CD4-positive, alpha-beta T cell treated with Interleukin-15 for 1 hour (primary cell): ENCODE data around the gene IRGC.

Source experiments
- DNase-seq: peaks from one replicate; pipeline ENCODE4 v3.0.0-alpha.2; 2020

The IRGC gene

DNA sequence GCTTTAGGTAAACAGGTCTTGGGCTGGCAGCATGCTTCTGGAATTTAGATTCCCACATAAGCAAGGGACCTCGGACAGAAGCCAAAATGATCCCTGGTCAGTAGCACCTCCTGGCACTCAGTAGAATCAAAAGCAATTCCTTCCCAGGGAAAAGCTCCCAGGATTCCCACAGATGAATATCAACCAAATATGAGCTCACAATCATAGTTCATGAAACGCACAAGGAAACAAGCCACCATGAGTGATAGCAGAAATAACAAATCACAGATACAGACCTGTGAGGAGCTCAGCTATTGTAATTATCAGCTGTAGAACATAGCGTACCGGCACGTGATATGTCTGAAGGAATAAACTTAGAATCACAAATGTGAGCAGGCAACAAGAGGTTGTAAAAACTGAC is 24.1 kb upstream of the IRGC start:
- DNase-seq: no peak

DNA sequence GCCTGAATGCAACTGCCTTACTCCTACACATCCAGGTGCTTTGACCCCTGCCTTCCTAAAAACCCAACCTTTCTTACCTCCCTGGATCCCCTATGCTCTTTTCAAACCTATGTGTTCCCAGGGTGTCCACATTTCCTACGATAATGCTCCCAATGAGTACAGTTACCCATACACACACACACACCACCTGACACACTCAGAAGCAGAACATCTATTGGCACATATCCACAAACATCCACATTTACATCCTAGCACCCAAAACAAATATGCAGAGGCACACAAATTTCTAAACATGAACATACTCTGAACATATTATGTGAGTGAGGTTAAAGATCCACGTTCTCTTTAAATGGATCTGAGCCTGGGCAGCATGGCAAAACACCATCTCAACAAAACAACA is 23.5 kb upstream of the IRGC start:
- DNase-seq: no peak

DNA sequence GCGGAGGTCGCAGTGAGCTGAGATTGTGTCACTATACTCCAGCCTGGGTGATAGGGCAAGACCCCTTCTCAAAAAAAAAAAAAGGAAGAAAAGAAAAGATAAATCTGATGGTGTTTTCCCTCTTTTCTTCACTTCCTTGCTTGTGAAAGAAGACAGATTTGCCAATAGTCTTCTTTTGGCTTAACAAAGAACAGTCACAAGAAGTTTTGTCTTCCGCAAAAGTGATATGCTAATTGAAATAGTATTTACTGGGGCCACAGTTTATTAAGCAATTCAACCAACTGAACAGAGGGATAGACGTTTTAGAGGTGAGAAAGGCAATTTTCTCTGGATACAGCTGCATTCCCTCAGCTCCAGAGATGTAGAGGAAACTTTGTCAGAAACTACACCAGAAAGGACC is 23.0 kb upstream of the IRGC start:
- no peak for DNase-seq

GRCh38 chr19:43694553-43694952 is 21.3 kb upstream of the IRGC start:
- DNase-seq: no peak

DNA sequence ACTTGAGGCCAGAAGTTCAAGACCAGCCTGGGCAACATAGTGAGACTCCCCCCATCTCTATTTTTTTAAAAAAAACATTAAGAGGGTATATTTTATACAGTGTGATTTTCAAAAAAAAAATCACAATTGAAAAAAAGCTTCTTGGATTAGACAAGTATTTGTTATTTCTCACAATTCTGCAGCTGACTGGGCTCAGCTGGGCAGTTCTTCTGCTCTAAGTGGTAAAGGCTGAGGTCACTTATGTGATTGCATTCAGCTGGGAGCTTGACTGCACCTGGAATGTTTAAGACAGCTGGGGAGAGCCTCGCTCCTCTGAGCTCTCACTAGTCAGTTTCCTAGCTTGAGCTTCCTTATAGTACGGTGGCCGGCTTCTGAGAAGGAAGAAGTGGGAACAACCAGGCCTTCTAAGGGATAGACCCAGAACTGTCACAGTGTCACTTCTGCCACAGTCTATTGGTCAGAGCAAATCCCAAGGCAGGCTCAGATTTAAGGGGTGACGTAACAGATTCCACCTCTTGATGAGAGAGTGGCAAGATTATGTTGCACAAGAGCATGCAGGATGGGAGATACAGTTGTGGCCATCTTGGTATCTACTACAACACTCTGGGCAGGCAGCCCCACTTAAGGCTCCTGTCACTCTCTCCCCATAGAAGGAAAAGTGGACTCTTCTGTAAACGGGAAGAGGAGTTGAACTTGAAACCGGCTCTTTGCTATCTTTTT is 19.7 kb upstream of the IRGC start:
- peak; percentile 30 for DNase-seq

DNA sequence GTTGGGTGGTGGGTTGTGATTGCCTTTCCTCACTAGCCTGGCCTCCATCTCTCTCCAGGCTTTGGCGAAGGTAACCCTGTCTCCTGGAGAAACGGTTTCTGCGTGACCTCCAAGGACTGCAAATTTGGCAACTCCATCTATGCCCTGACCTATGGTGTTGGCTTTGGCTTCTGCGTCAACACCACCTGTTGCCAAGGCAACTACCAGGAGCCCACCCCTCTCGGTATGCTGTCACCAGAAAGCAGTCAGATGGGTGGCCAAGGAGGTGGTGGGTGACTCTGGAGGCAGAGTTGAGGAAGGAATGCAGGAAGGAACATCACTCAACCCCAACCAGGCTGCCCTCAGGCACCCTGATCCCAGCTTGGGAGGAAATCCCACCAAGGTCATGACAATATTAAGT is 18.6 kb upstream of the IRGC start:
- DNase-seq: no peak

DNA sequence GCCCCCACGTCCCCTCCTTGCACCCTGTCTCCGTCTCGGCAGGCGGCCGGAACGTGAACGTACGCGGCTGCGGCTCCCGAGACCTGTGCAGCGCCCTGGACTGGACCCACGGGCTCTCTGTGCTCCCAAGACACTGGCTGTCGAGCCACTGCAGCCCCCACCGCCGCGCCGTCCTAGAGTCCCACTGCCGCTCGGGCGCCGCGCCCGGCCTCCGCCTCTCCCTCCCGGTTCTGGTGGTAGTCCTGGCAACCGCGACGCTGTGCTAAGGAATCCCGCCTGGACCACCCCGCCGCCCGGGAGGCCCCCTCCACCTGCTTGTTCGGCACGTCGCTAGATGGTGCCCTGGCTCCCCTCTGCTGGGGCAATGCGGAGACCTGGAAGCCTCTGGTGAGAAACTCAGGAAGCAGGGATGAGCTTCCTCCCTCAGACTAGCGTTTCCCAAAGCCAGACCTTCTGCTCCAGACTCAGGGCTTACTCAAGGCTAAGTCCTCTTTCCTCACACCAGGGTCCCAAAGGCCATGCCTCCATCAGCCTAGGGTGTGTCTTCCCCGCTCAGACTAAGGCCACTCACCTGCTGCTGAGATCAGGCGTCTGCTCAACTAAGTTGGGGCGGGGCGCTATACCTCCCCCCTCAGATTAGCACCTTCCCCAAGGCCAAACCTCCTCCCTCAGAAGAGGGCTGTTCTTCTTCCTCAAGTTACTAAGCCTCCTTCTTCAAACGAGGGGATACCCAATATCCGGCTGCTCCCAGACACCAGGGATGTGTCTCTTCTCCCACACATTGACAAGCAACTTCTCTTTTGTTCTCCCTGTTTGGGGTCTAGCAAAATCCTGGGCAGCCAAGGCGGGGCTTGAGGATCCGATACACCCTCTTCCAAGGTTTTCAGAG is 16.1 kb upstream of the IRGC start:
- DNase-seq: no peak

DNA sequence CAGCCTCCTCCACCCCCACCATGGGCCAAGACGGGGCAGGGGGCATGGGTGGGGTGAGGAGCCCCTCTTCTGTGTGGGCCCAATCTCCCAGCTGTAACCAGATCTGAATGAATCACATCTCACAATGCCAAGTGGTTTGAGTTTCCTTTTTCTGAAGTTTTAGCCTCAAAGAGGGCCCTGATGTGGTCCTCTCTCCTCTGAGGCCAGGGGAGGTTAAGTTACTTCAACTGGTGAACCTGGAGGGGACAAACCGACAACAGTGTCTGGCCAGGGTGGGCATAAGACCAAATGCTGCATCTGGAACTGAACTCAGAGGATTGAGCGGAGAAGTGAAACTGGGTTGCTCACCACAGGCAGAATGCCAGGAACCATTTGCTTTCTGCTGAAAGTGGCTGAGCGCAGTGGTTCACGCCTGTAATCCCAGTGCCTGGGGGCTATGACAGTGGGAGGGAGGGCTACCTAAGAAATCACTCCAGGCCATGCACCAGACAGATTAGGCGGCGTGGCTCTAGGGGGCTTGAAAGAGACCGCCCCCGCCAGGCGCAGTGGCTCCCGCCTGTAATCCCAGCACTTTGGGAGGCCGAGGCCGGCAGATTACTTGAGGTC is 15.4 kb upstream of the IRGC start:
- DNase-seq: no peak

DNA sequence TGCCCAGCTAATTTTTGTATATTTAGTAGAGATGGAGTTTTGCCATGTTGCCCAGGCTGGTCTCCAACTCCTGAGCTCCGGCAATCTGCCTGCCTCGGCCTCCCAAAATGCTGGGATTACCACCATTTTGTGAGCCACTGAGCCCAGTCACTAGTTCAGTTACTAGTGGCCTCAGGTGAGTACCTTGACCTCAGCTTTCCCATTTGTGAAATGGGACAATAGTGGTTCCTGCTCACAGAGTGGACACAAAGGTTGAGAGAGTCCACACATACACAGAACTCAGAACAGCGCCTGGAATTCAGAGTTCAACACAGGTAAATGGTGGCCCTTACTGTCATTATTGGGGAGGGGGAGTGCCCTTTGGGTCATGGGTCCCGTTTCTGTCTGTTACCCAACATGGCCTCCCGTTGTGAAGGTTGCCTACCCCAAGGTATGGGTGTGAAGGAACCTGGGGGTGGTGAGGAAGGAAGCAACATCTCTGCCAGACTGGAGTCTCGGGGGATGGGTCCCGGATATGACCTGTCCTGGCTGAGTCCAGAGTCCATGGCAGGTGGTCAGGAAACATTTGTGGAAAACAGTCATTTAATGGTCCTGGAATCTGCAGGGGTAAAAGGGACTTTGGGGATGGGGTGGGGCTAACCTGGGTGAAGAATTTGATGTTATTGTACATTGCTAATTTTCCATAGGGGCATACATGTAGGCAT is 11.7 kb upstream of the IRGC start:
- no peak for DNase-seq

DNA sequence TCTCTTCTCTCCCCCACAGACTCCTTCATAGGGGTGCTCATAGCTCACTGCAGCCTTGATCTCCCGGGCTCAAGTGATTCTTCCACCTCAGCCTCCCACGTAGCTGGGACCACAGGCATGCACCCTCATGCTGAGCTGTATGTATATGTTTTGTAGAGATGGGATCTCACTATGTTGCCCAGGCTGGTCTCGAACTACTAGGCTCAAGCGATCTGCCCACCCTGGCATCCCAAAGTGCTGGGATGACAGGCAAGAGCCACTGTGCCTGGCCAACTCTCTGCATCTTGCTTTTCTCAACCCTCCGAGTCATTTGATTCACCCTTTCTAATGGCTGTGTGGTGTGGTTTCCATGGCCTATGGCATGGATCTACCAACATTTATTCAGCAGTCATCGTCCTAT is 10.1 kb upstream of the IRGC start:
- DNase-seq: no peak

DNA sequence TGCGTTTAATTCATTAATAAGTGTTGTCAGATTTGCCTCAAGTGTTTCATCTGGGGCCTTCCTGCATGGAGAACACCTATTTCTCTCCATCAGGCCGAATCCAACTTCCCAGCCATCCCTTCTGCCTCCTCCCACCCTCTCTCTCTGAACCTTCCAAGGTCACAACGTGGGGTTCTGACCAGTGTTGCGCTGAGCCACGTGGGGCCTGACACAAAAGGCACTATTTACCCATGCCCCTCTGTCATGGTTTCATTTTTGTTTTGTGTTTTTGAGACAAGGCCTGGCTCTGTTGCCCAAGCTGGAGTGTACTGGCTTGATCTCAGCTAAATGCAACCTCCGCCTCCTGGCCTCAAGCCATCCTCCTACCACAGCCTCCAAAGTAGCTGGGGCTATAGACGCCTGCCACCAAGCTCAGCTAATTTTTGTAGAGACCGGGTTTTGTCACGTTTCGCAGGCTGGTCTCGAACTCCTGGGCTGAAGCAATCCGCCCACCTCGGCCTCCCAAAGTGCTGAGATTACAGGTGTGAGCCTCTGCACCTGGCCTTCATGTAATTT is 8.6 kb upstream of the IRGC start:
- no peak for DNase-seq

DNA sequence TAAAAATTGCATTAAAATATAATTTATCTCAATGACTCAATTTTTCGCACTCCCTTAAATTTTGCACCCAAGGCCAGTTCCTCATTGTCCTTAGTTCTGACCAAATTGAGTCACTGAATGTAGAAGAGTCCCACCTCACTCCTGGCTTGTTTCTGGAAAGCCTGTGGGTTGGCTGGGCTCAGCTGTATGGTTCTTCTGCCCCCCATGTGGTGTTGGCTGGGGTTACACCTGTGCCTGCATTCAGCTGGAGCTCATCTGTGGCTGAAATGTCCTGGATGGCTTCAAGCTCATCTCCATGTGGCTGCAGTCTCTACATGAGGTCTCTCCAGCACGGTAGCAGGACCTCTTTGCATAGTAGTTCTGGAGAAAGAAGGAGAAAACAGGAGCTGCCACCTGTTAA is 7.2 kb upstream of the IRGC start:
- no peak for DNase-seq

GRCh38 chr19:43711751-43712355 is 4.0 kb upstream of the IRGC start:
- DNase-seq: no peak

GRCh38 chr19:43713208-43713607 is 2.7 kb upstream of the IRGC start:
- DNase-seq: no peak

GRCh38 chr19:43718627-43719377 is 2.9 kb downstream of the IRGC start:
- no peak for DNase-seq

GRCh38 chr19:43719378-43719868 is 3.5 kb downstream of the IRGC start:
- no peak for DNase-seq

GRCh38 chr19:43719918-43720317 is 4.0 kb downstream of the IRGC start:
- DNase-seq: no peak

GRCh38 chr19:43720936-43721335 is 5.1 kb downstream of the IRGC start:
- DNase-seq: no peak

DNA sequence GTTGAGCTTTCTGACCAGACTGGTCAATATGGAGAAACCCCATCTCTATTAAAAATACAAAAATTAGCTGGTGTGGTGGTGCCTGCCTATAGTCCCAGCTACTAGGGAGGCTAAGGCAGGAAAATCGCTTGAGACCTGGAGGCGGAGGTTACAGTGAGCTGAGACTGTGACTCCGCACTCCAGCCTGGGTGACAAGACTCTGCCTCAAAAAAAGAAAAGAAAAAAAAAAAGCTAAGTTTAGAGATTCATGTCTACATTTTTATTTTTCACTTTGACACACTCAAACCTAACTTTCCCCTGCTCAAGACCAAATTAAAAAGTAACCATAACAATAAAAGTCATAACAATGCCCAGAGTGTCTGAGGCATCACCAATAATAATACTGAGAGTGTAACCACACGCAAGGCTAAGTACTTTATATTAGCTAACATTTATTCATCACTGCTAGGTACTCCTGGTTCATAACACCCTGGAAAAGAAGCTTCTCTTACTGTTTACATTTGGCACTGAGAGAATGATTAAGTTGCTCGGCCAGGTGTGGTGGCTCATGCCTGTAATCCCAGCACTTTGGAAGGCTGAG is 5.7 kb downstream of the IRGC start:
- no peak for DNase-seq

DNA sequence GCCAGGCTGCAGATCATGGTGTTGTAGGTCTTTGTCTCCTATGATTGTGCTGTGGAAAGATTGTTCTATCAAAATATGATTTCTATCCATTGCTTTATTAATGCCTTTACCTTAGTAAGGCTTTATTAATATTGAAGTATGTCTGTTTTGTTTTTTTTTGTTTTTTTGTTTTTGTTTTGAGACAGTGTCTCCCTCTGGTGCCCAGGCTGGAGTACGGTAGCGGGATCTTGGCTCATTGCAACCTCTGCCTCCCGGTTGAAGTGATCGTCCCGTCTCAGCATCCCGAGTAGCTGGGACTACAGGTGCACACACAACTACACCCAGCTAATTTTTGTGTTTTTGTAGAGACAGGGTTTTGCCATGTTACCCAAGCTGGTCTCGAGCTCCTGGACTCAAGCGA is 7.7 kb downstream of the IRGC start:
- no peak for DNase-seq

DNA sequence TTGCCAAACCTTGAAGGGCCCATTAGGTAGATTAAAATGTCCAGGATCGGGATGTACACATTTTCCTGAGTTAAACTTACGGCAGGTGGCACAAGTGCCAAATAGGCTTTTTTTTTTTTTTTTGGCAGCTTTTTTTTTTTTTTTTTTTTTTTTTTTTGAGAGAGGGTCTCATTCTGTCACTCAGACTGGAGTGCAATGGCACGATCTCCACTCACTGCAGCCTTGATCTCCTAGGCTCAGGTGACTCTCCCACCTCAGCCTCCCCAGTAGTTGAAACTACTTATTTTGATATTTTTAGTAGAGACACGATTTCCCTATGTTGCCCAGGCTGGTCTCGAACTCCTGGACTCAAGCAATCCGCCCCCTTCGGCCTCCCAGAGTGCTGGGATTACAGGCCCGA is 9.0 kb downstream of the IRGC start:
- DNase-seq: no peak
